GM23338 (cell line): ENCODE data around the gene BEND6. TPM values are rescaled to one million over a fixed set of nuclear protein-coding genes. Genes with fewer than 3 reads are reported as not detected.

ENCODE experiments used
- ATAC-seq: fragments of 200-7000 bp; cut with Tn5 transposase; 3 replicates; pipeline ENCODE4 v1.9.1; 2020
- DNase-seq: peaks from one replicate; pipeline ENCODE4 v3.0.0-alpha.2; 2015; ENCODE audit warnings: low spot score
- H2AFZ ChIP-seq: fragments of 200-600 bp; sonication (generic); 2 replicates; pipeline ENCODE4 v1.8.0; 2016; ENCODE audit warnings: antibody characterized with exemption, mild to moderate bottlenecking, moderate library complexity
- H3F3A ChIP-seq: fragments of 200-600 bp; sonication (generic); replicated peaks from 2 replicates; pipeline ENCODE4 v1.8.0; 2017; ENCODE audit warnings: antibody characterized with exemption, mixed run types, low read depth
- H3K27ac ChIP-seq: fragments of 200-600 bp; sonication (generic); 2 replicates; pipeline ENCODE4 v1.6.1; 2016; ENCODE audit warnings: low read depth
- H3K27me3 ChIP-seq: fragments of 200-600 bp; sonication (generic); 2 replicates; pipeline ENCODE4 v1.8.0; 2016; ENCODE audit warnings: mild to moderate bottlenecking, mixed run types, moderate library complexity; ENCODE audit not compliant: insufficient read depth
- H3K36me3 ChIP-seq: fragments of 200-600 bp; sonication (generic); 2 replicates; pipeline ENCODE4 v1.8.0; 2016; ENCODE audit warnings: mild to moderate bottlenecking; ENCODE audit not compliant: insufficient read depth
- H3K4me1 ChIP-seq: fragments of 200-600 bp; sonication (generic); 2 replicates; pipeline ENCODE4 v1.8.0; 2016; ENCODE audit warnings: mild to moderate bottlenecking, moderate library complexity; ENCODE audit not compliant: insufficient read depth
- H3K4me2 ChIP-seq: fragments of 200-600 bp; sonication (generic); 2 replicates; pipeline ENCODE4 v1.7.1; 2017; ENCODE audit warnings: mixed run types
- H3K4me3 ChIP-seq: fragments of 200-600 bp; sonication (generic); 2 replicates; pipeline ENCODE4 v1.6.1; 2016; ENCODE audit warnings: mixed run types
- H3K79me2 ChIP-seq: fragments of 200-600 bp; sonication (generic); replicated peaks from 2 replicates; pipeline ENCODE4 v1.8.0; 2017; ENCODE audit warnings: mild to moderate bottlenecking; ENCODE audit not compliant: insufficient read depth
- H3K9me2 ChIP-seq: fragments of 200-600 bp; sonication (generic); 2 replicates; pipeline ENCODE4 v1.8.0; 2017; ENCODE audit not compliant: insufficient read depth
- H4K20me1 ChIP-seq: fragments of 200-600 bp; sonication (generic); replicated peaks from 2 replicates; pipeline ENCODE4 v1.8.0; 2017; ENCODE audit warnings: mild to moderate bottlenecking; ENCODE audit not compliant: insufficient read depth
- H3K27ac Mint-ChIP-seq: 2 replicates; pipeline ENCODE4 v1.8.0; 2020; ENCODE audit warnings: inconsistent platforms, mild to moderate bottlenecking, moderate library complexity, mixed read lengths
- H3K27me3 Mint-ChIP-seq: 3 replicates; pipeline ENCODE4 v1.8.0; 2022; ENCODE audit warnings: low read depth, mild to moderate bottlenecking, moderate library complexity, mixed read lengths, inconsistent platforms; ENCODE audit not compliant: insufficient read depth, poor library complexity
- H3K36me3 Mint-ChIP-seq: 3 replicates; pipeline ENCODE4 v1.8.0; 2021; ENCODE audit warnings: low read depth, mild to moderate bottlenecking, inconsistent platforms, moderate library complexity, mixed read lengths
- H3K4me1 Mint-ChIP-seq: 3 replicates; pipeline ENCODE4 v1.8.0; 2020; ENCODE audit warnings: mild to moderate bottlenecking, inconsistent platforms, mixed read lengths
- H3K4me3 Mint-ChIP-seq: 3 replicates; pipeline ENCODE4 v1.8.0; 2021; ENCODE audit warnings: moderate library complexity, mild to moderate bottlenecking, inconsistent platforms, mixed read lengths
- H3K9me3 Mint-ChIP-seq: 3 replicates; pipeline ENCODE4 v1.8.0; 2020; ENCODE audit warnings: moderate library complexity, mild to moderate bottlenecking, inconsistent platforms, mixed read lengths
- CREB1 ChIP-seq: fragments of 250-450 bp; sonication (Bioruptor Pico); IDR thresholded peaks from 2 replicates; pipeline ENCODE4 v1.5.0; 2020; ENCODE audit warnings: low read depth, mild to moderate bottlenecking, moderate library complexity
- EZH2 ChIP-seq: fragments of 200-600 bp; sonication (generic); IDR thresholded peaks from one replicate; pipeline ENCODE4 v1.8.0; 2017; ENCODE audit warnings: antibody characterized with exemption, mild to moderate bottlenecking, low read depth; ENCODE audit not compliant: unreplicated experiment
- EZH2phosphoT487 ChIP-seq: fragments of 200-600 bp; sonication (generic); IDR thresholded peaks from one replicate; pipeline ENCODE4 v1.8.1; 2018; ENCODE audit warnings: antibody characterized with exemption; ENCODE audit not compliant: unreplicated experiment
- JUNB ChIP-seq: IDR thresholded peaks from one replicate; pipeline ENCODE4 v1.6.1; 2016; ENCODE audit warnings: antibody characterized with exemption; ENCODE audit not compliant: unreplicated experiment
- NANOG ChIP-seq: IDR thresholded peaks from 2 replicates; pipeline ENCODE4 v1.6.1; 2016; ENCODE audit warnings: antibody characterized with exemption, borderline replicate concordance
- POLR2AphosphoS5 ChIP-seq: IDR thresholded peaks from 2 replicates; pipeline ENCODE4 v1.6.1; 2016; ENCODE audit warnings: antibody characterized with exemption, low read depth
- STAT1 ChIP-seq: IDR thresholded peaks from one replicate; pipeline ENCODE4 v1.6.1; 2016; ENCODE audit warnings: antibody characterized with exemption; ENCODE audit not compliant: unreplicated experiment
- ZNF114 ChIP-seq: fragments of 250-450 bp; sonication (Bioruptor Pico); IDR thresholded peaks from 2 replicates; pipeline ENCODE4 v1.5.0; 2020; ENCODE audit warnings: mild to moderate bottlenecking, moderate library complexity
- ZNF331 ChIP-seq: fragments of 250-450 bp; sonication (Bioruptor Pico); IDR thresholded peaks from 2 replicates; pipeline ENCODE4 v1.5.0; 2020; ENCODE audit warnings: low read depth, mild to moderate bottlenecking, moderate library complexity
- polyA plus RNA-seq: library from polyadenylated mRNA; unstranded; fragments of >200 nt; fragmentation: Nextera tagmentation; extraction: Ambion mirVana; gene quantifications from 2 replicates; pipeline ENCODE4 v1.2.1, GENCODE V29; 2016
- total RNA-seq: library from RNA; depleted of rRNA; stranded (reverse); fragments of >200 nt; shearing (Covaris generic); gene quantifications from 2 replicates; pipeline ENCODE4 v1.2.3, GENCODE V29; 2014
- TF ChIP-seq, protein P1 (sequence below): IDR thresholded peaks from 2 replicates; pipeline ENCODE4 v1.6.1; 2016; ENCODE audit warnings: antibody characterized with exemption
- TF ChIP-seq, protein P2 (sequence below): fragments of 250-450 bp; sonication (Bioruptor Pico); IDR thresholded peaks from 2 replicates; pipeline ENCODE4 v1.5.0; 2020; ENCODE audit warnings: mild to moderate bottlenecking, moderate library complexity
- TF ChIP-seq, protein P3 (sequence below): IDR thresholded peaks from one replicate; pipeline ENCODE4 v1.6.1; 2018; ENCODE audit warnings: antibody characterized with exemption; ENCODE audit not compliant: unreplicated experiment
- TF ChIP-seq, protein P4 (sequence below), 2 experiments: fragments of 200-600 bp in 1 of 2; sonication (generic) in 1 of 2; conservative IDR thresholded peaks; 2 replicates each; pipeline versions ENCODE4 v1.5.1 to v1.6.1; 2016 to 2017; ENCODE audit warnings: antibody characterized with exemption in 2 of 2, low read depth in 2 of 2, mild to moderate bottlenecking in 2 of 2, moderate library complexity in 1 of 2

BEND6 gene
- total and polyA plus RNA-seq, 2 experiments from 2014 or later: 6.0 to 6.7 TPM

DNA sequence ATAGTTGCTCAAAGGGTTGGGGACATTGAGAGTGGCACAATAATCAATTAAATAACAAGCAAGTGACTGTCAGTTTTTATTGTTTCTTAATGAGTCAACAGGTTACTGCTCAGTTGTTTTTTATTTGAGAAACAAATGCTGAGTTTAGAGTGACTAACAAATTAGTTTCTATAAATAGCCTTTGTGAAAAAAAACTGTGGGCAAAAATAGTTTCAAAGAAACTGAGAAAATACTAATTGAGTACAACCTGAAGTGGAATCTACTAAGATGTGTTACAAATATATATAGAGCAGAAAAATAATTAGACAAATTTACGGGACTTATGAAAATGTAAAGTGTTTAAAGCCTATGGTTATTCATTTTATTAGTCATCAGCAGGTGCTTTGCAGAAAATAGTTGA lies 22.3 kb downstream of the BEND6 start:
- no peak overlapping the region for H3K4me2 ChIP-seq
- H4K20me1 ChIP-seq: no peaks in the 10 kb centered on the region
- H2AFZ ChIP-seq: no peak overlapping the region
- Mint-ChIP-seq H3K36me3 (peaks cover 21% of the 10 kb centered on the region), H3K27ac (no peak overlapping the region), H3K9me3 (peaks cover 29% of the 10 kb centered on the region), H3K27me3 (peaks cover 1% of the 10 kb centered on the region), H3K4me3 (no peak overlapping the region), H3K4me1 (no peaks in the 10 kb centered on the region)
- ATAC-seq (no peak), DNase-seq (no peak)
- H3K27ac ChIP-seq: no peak overlapping the region
- no peaks in the 10 kb centered on the region for H3F3A ChIP-seq
- no peaks in the 10 kb centered on the region for H3K79me2 ChIP-seq
- 0 out of 2 replicates have a peak, but pooled peaks cover 6% of the 10 kb centered on the region for H3K36me3 ChIP-seq
- H3K9me2 ChIP-seq: no peaks in the 10 kb centered on the region
- no peak overlapping the region for H3K4me3 ChIP-seq
- H3K27me3 ChIP-seq: no peaks in the 10 kb centered on the region
- H3K4me1 ChIP-seq: no peaks in the 10 kb centered on the region
- TF ChIP-seq ZNF114 (no peak), POLR2AphosphoS5 (no peak), EZH2 (no peak), EZH2phosphoT487 (no peak), NANOG (no peak), STAT1 (no peak), ZNF331 (CRISPR knock-in tag) (no peak), JUNB (no peak), CREB1 (CRISPR knock-in tag) (no peak)
- TF ChIP-seq, protein P1, sequence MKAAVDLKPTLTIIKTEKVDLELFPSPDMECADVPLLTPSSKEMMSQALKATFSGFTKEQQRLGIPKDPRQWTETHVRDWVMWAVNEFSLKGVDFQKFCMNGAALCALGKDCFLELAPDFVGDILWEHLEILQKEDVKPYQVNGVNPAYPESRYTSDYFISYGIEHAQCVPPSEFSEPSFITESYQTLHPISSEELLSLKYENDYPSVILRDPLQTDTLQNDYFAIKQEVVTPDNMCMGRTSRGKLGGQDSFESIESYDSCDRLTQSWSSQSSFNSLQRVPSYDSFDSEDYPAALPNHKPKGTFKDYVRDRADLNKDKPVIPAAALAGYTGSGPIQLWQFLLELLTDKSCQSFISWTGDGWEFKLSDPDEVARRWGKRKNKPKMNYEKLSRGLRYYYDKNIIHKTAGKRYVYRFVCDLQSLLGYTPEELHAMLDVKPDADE: no peak
- TF ChIP-seq, protein P2, sequence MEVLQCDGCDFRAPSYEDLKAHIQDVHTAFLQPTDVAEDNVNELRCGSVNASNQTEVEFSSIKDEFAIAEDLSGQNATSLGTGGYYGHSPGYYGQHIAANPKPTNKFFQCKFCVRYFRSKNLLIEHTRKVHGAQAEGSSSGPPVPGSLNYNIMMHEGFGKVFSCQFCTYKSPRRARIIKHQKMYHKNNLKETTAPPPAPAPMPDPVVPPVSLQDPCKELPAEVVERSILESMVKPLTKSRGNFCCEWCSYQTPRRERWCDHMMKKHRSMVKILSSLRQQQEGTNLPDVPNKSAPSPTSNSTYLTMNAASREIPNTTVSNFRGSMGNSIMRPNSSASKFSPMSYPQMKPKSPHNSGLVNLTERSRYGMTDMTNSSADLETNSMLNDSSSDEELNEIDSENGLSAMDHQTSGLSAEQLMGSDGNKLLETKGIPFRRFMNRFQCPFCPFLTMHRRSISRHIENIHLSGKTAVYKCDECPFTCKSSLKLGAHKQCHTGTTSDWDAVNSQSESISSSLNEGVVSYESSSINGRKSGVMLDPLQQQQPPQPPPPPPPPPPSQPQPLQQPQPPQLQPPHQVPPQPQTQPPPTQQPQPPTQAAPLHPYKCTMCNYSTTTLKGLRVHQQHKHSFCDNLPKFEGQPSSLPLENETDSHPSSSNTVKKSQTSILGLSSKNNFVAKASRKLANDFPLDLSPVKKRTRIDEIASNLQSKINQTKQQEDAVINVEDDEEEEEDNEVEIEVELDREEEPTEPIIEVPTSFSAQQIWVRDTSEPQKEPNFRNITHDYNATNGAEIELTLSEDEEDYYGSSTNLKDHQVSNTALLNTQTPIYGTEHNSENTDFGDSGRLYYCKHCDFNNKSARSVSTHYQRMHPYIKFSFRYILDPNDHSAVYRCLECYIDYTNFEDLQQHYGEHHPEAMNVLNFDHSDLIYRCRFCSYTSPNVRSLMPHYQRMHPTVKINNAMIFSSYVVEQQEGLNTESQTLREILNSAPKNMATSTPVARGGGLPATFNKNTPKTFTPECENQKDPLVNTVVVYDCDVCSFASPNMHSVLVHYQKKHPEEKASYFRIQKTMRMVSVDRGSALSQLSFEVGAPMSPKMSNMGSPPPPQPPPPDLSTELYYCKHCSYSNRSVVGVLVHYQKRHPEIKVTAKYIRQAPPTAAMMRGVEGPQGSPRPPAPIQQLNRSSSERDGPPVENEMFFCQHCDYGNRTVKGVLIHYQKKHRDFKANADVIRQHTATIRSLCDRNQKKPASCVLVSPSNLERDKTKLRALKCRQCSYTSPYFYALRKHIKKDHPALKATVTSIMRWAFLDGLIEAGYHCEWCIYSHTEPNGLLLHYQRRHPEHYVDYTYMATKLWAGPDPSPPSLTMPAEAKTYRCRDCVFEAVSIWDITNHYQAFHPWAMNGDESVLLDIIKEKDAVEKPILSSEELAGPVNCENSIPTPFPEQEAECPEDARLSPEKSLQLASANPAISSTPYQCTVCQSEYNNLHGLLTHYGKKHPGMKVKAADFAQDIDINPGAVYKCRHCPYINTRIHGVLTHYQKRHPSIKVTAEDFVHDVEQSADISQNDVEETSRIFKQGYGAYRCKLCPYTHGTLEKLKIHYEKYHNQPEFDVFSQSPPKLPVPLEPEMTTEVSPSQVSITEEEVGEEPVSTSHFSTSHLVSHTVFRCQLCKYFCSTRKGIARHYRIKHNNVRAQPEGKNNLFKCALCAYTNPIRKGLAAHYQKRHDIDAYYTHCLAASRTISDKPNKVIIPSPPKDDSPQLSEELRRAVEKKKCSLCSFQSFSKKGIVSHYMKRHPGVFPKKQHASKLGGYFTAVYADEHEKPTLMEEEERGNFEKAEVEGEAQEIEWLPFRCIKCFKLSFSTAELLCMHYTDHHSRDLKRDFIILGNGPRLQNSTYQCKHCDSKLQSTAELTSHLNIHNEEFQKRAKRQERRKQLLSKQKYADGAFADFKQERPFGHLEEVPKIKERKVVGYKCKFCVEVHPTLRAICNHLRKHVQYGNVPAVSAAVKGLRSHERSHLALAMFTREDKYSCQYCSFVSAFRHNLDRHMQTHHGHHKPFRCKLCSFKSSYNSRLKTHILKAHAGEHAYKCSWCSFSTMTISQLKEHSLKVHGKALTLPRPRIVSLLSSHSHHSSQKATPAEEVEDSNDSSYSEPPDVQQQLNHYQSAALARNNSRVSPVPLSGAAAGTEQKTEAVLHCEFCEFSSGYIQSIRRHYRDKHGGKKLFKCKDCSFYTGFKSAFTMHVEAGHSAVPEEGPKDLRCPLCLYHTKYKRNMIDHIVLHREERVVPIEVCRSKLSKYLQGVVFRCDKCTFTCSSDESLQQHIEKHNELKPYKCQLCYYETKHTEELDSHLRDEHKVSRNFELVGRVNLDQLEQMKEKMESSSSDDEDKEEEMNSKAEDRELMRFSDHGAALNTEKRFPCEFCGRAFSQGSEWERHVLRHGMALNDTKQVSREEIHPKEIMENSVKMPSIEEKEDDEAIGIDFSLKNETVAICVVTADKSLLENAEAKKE (CRISPR knock-in tag): no peak
- TF ChIP-seq, protein P3, sequence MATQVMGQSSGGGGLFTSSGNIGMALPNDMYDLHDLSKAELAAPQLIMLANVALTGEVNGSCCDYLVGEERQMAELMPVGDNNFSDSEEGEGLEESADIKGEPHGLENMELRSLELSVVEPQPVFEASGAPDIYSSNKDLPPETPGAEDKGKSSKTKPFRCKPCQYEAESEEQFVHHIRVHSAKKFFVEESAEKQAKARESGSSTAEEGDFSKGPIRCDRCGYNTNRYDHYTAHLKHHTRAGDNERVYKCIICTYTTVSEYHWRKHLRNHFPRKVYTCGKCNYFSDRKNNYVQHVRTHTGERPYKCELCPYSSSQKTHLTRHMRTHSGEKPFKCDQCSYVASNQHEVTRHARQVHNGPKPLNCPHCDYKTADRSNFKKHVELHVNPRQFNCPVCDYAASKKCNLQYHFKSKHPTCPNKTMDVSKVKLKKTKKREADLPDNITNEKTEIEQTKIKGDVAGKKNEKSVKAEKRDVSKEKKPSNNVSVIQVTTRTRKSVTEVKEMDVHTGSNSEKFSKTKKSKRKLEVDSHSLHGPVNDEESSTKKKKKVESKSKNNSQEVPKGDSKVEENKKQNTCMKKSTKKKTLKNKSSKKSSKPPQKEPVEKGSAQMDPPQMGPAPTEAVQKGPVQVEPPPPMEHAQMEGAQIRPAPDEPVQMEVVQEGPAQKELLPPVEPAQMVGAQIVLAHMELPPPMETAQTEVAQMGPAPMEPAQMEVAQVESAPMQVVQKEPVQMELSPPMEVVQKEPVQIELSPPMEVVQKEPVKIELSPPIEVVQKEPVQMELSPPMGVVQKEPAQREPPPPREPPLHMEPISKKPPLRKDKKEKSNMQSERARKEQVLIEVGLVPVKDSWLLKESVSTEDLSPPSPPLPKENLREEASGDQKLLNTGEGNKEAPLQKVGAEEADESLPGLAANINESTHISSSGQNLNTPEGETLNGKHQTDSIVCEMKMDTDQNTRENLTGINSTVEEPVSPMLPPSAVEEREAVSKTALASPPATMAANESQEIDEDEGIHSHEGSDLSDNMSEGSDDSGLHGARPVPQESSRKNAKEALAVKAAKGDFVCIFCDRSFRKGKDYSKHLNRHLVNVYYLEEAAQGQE: no peak
- TF ChIP-seq, protein P4, sequence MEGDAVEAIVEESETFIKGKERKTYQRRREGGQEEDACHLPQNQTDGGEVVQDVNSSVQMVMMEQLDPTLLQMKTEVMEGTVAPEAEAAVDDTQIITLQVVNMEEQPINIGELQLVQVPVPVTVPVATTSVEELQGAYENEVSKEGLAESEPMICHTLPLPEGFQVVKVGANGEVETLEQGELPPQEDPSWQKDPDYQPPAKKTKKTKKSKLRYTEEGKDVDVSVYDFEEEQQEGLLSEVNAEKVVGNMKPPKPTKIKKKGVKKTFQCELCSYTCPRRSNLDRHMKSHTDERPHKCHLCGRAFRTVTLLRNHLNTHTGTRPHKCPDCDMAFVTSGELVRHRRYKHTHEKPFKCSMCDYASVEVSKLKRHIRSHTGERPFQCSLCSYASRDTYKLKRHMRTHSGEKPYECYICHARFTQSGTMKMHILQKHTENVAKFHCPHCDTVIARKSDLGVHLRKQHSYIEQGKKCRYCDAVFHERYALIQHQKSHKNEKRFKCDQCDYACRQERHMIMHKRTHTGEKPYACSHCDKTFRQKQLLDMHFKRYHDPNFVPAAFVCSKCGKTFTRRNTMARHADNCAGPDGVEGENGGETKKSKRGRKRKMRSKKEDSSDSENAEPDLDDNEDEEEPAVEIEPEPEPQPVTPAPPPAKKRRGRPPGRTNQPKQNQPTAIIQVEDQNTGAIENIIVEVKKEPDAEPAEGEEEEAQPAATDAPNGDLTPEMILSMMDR (conservative IDR thresholded peaks at IDR 0.05; ENCODE audit: low read depth in 2 of 2): no peak
